Mucosa of stomach (tissue), 1 donor: ENCODE measurements around the gene CEACAM19.
"Not testable (repeated sequence)": the region's sequence is repeated elsewhere in the genome, so short reads cannot be mapped to it uniquely, and the experiment has no call there.

Experiments
- H3K27me3 ChIP-seq: one replicate; pipeline ENCODE4 v1.7.0; 2013; ENCODE audit warnings: mild to moderate bottlenecking, low read length; ENCODE audit not compliant: control insufficient read depth, insufficient read depth
- H3K36me3 ChIP-seq: one replicate; pipeline ENCODE4 v1.7.0; 2013; ENCODE audit warnings: low read length; ENCODE audit not compliant: control insufficient read depth, insufficient read depth
- H3K4me1 ChIP-seq: one replicate; pipeline ENCODE4 v1.7.0; 2013; ENCODE audit warnings: mild to moderate bottlenecking, low read length; ENCODE audit not compliant: control insufficient read depth, insufficient read depth
- H3K4me3 ChIP-seq: one replicate; pipeline ENCODE4 v1.7.0; 2013; ENCODE audit warnings: low read length
- H3K9ac ChIP-seq: one replicate; pipeline ENCODE4 v1.7.0; 2013; ENCODE audit warnings: mild to moderate bottlenecking, low read length, moderate library complexity
- H3K9me3 ChIP-seq: one replicate; pipeline ENCODE4 v1.7.0; 2013; ENCODE audit warnings: mild to moderate bottlenecking, low read length, moderate library complexity; ENCODE audit not compliant: control insufficient read depth
- donor health status: Pancreatic carcinoma.

The CEACAM19 gene

DNA sequence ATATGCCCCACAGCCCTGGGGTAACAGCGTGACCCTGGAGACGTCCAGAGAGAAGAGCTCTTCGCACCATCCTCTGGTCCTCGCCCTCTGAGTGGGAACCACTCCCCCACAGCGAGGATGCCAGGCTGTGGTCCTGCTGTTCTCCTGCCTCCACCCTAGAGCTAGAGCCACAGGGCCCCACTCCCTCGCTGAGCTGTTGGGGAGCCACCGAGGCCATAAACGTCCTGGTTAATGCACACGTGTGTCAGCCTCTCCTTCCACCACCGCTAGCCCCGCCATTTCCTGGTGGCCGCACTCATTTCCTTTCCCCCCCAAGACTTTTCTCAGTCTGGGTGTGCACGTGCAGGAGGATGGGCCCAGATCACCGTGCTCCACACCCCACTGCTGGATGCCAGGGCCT is 39.2 kb downstream of the CEACAM19 start:
- Histone ChIP-seq H3K4me3 (no peak overlapping the region), H3K4me1 (no peaks in the 10 kb centered on the region), H3K9me3 (no peaks in the 10 kb centered on the region), H3K9ac (no peak overlapping the region), H3K36me3 (no peaks in the 10 kb centered on the region), H3K27me3 (no peaks in the 10 kb centered on the region)

- no peaks in the 10 kb centered on the region for H3K27me3 ChIP-seq
- H3K9ac ChIP-seq: no peak overlapping the region
- H3K36me3 ChIP-seq: no peaks in the 10 kb centered on the region
- H3K4me3 ChIP-seq: no peak overlapping the region
- H3K4me1 ChIP-seq: no peaks in the 10 kb centered on the region
- H3K9me3 ChIP-seq: no peaks in the 10 kb centered on the region
Observed at GRCh38 chr19:44712864-44713515, 41.7 kb downstream of the CEACAM19 start.

GRCh38 chr19:44714597-44715169 is 43.4 kb downstream of the CEACAM19 start:
- H3K36me3 ChIP-seq: no peaks in the 10 kb centered on the region
- H3K4me1 ChIP-seq: peaks cover 14% of the 10 kb centered on the region
- H3K4me3 ChIP-seq: no peak overlapping the region
- no peaks in the 10 kb centered on the region for H3K9me3 ChIP-seq
- no peak overlapping the region for H3K9ac ChIP-seq
- H3K27me3 ChIP-seq: no peaks in the 10 kb centered on the region

DNA sequence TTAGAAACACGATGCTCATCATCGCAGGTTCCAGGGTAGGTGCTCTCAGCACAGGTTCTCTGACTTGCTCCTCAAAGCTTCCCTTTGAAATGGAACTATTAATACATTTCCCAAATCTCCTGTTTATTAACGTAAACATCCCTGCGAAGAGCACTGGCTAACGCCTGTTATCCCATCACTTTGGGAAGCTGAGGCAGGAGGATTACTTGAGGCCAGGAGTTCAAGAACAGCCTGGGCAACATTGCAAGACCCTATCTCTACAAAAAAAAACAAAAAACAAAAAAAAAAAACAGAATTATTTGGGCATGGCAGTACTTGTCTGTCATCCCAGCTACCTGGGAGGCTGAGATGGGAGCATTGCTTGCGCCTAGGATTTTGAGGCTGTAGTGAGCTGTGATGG is 46.3 kb downstream of the CEACAM19 start:
- H3K4me1 ChIP-seq: peaks cover 21% of the 10 kb centered on the region
- H3K4me3 ChIP-seq: no peak overlapping the region
- no peak overlapping the region for H3K9ac ChIP-seq
- no peaks in the 10 kb centered on the region for H3K36me3 ChIP-seq
- H3K9me3 ChIP-seq: no peaks in the 10 kb centered on the region
- H3K27me3 ChIP-seq: peaks cover 1% of the 10 kb centered on the region

DNA sequence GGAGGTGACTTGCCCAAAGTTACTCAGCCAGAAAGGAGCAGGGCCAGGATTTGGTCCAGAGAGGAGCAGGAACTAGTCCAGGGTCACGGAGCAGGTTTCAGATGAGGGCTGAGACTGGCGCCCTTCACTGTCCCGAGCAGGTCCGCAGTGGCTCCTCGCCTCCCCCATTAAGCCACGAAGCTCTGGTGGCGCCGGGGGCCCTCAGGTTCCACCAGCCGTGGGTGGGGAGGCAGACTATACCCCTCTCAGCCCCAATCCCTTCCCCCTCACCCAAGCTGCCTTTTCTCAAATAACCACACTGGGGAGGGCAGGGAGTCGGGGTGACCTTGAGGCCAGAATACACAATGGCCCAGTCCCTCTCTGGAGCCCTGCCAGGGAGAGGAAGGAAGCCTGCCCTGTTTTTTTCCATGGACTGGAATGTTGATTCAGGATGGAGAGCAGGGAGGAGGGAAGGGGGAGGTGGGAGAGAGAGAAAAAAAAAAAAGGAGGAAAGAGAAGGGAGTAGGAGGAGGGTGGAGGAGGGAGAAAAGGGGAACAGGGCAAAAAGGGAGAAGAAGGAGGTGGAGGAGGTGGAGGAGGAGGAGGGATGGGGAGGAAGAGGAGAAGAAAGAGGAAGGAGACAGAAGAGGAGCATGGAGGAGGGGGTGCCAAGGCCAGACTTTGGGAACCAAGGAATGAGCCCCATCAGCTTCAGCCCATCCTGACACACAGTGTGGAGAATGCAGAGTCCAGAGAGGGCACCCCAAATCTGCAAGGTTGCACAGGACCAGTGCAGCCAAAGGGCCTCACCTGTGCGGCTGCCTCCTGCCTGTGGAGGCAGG is 47.4 kb downstream of the CEACAM19 start:
- H3K9ac ChIP-seq: peak overlapping the region; percentile 28
- no peaks in the 10 kb centered on the region for H3K36me3 ChIP-seq
- no peaks in the 10 kb centered on the region for H3K9me3 ChIP-seq
- H3K4me1 ChIP-seq: peaks cover 27% of the 10 kb centered on the region
- H3K4me3 ChIP-seq: no peak overlapping the region
- peaks cover 3% of the 10 kb centered on the region for H3K27me3 ChIP-seq

- H3K4me3 ChIP-seq: no peak overlapping the region
- peaks cover 33% of the 10 kb centered on the region for H3K4me1 ChIP-seq
- H3K9me3 ChIP-seq: no peaks in the 10 kb centered on the region
- H3K9ac ChIP-seq: no peak overlapping the region
- H3K36me3 ChIP-seq: no peaks in the 10 kb centered on the region
- H3K27me3 ChIP-seq: peaks cover 3% of the 10 kb centered on the region
Observed at GRCh38 chr19:44719262-44719701, 48.0 kb downstream of the CEACAM19 start.

GRCh38 chr19:44720396-44720795 is 49.1 kb downstream of the CEACAM19 start:
- not testable (repeated sequence) for H3K9ac ChIP-seq, H3K9me3 ChIP-seq, H3K36me3 ChIP-seq, H3K4me3 ChIP-seq, H3K27me3 ChIP-seq
- H3K4me1 ChIP-seq: peaks cover 38% of the 10 kb centered on the region

GRCh38 chr19:44720945-44721344 is 49.7 kb downstream of the CEACAM19 start:
- peaks cover 43% of the 10 kb centered on the region for H3K4me1 ChIP-seq
- no peak overlapping the region for H3K9ac ChIP-seq
- no peak overlapping the region for H3K4me3 ChIP-seq
- no peaks in the 10 kb centered on the region for H3K36me3 ChIP-seq
- H3K9me3 ChIP-seq: no peaks in the 10 kb centered on the region
- H3K27me3 ChIP-seq: peaks cover 3% of the 10 kb centered on the region

DNA sequence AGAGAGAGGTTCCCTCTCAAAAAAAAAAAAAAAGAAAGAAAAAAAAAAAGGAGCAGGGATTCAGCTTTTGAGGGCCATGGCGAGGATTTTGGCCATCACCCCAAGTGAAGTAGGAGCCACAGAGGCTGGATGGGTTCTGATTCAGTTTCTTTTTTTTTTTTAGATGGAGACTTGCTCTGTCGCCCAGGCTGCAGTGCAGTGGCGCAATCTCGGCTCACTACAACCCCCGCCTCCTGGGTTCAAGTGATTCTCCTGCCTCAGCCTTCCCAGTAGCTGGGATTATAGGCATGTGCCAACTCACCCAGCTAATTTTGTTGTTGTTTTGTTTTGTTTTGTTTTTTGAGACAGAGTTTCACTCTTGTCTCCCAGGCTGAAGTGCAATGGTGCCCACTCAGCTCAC is 50.1 kb downstream of the CEACAM19 start:
- peaks cover 46% of the 10 kb centered on the region for H3K4me1 ChIP-seq
- not testable (repeated sequence) for H3K9me3 ChIP-seq, H3K4me3 ChIP-seq, H3K36me3 ChIP-seq, H3K27me3 ChIP-seq, H3K9ac ChIP-seq

DNA sequence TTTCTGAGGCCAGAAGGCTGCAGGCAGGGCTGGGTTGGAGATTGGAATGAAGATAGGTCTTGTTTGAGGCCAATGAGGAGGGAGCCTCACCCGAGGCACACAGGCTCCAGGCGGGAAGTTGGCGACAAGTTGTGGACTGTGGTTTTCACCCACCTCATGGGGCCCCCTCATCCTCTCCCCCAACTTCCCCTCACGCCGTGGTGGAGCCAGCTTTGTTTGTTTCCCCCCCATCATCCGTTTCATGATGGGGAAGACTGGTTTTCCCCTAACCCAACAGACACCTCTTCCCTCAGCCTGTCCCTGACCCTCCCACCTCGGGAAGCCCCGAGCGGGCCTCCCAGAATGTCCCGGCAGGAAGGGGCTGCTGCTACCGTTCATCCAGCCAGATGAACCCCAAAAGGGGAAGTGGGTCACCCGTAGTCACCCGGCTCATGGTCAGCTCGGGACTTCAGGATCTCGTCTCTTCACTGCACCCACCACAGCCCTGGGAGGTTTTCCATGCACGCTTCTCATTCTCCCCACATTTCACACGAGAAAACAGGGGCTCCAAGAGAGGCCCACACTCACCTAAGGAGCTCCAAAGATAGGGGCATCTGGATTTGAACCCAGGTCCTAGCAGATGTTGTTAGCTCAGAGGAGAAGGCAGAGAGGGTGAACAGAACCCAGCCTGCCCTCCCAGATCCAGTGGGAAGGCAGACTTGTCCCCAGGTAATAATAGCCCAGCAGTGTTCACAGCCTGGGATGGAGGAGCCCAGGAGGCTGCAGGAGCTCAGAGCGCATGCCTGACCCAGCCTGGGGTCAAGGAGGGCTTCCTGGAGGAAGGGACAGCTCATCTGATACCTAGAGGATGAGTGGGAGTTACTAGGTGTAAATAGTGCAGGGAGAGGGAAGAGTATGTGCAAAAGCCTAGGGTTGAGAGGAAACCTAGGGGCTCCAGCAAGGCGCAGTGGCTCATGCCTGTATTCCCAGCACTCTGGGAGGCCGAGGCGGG is 51.1 kb downstream of the CEACAM19 start:
- Histone ChIP-seq H3K36me3 (no peaks in the 10 kb centered on the region), H3K27me3 (peaks cover 3% of the 10 kb centered on the region), H3K9ac (peak overlapping the region; percentile 37), H3K4me1 (peaks cover 48% of the 10 kb centered on the region), H3K4me3 (no peak overlapping the region), H3K9me3 (no peaks in the 10 kb centered on the region)

GRCh38 chr19:44723299-44723951 is 52.1 kb downstream of the CEACAM19 start:
- Histone ChIP-seq H3K4me3 (no peak overlapping the region), H3K36me3 (no peaks in the 10 kb centered on the region), H3K9ac (peak overlapping the region; percentile 30), H3K9me3 (no peaks in the 10 kb centered on the region), H3K4me1 (peaks cover 45% of the 10 kb centered on the region), H3K27me3 (peaks cover 3% of the 10 kb centered on the region)
